GM19099 (cell line): ENCODE data around the gene OR8B2.

Experiments used
- POLR2A ChIP-seq: IDR thresholded peaks from 3 replicates; pipeline ENCODE4 v1.6.1; 2011; ENCODE audit warnings: low read depth; ENCODE audit not compliant: insufficient read length; ENCODE audit errors: extremely low read depth

OR8B2 gene

GRCh38 chr11:124340142-124340447 lies 44.2 kb downstream of the OR8B2 start:
- no peak for TF ChIP-seq POLR2A

GRCh38 chr11:124339396-124340141 lies 44.7 kb downstream of the OR8B2 start:
- TF ChIP-seq POLR2A = no peak
